Esophagus muscularis mucosa (tissue), 4 donors: ENCODE data around the gene ZNF598. TPM values are rescaled to one million over a fixed set of nuclear protein-coding genes. Genes with fewer than 3 reads are reported as not detected.
A peak's percentile ranks its signal among the peaks of the same experiment; 100 is the strongest.

Experiments
- DNase-seq: peaks from one replicate; pipeline ENCODE4 v3.0.0-alpha.2; 2017; ENCODE audit errors: extremely low spot score
- H3K27ac ChIP-seq, 4 donors: fragments of 200-600 bp; sonication (generic); replicated peaks in 1 of 4; 1 replicate in 3 of 4; 2 replicates in 1 of 4; pipeline ENCODE4 v1.5.1; 2016 to 2019; ENCODE audit warnings: mild to moderate bottlenecking in 1 of 4
- H3K27me3 ChIP-seq, 4 donors: fragments of 200-600 bp; sonication (generic); one replicate each; pipeline versions ENCODE4 v1.5.1 to v1.6.0; 2016 to 2019
- H3K36me3 ChIP-seq, 4 donors: fragments of 200-600 bp; sonication (generic); one replicate each; pipeline ENCODE4 v1.5.1; 2016 to 2019
- H3K4me1 ChIP-seq, 4 donors: fragments of 200-600 bp; sonication (generic); one replicate each; pipeline ENCODE4 v1.5.1; 2016 to 2019
- H3K4me3 ChIP-seq, 4 donors: fragments of 200-600 bp; sonication (generic); 1 replicate in 2 of 4; 2 replicates in 2 of 4; pipeline ENCODE4 v1.5.1; 2016 to 2019; ENCODE audit warnings: mild to moderate bottlenecking in 4 of 4, moderate library complexity in 1 of 4
- H3K9me3 ChIP-seq, 4 donors: fragments of 200-600 bp; sonication (generic); 1 replicate in 3 of 4; 2 replicates in 1 of 4; pipeline ENCODE4 v1.5.1; 2016 to 2019
- EP300 ChIP-seq: sonication (generic); formaldehyde crosslinking; IDR thresholded peaks from one replicate; pipeline ENCODE4 v1.6.1; 2017; ENCODE audit warnings: antibody characterized with exemption
- POLR2A ChIP-seq: fragments of 450-650 bp; IDR thresholded peaks from one replicate; pipeline ENCODE4 v1.6.1; 2017; ENCODE audit warnings: antibody characterized with exemption, moderate library complexity, mild to moderate bottlenecking, low read depth
- POLR2AphosphoS5 ChIP-seq, 2 donors: sonication (generic); formaldehyde crosslinking; IDR thresholded peaks; one replicate each; pipeline ENCODE4 v1.6.1; 2017; ENCODE audit warnings: antibody characterized with exemption in 2 of 2
- WGBS: methylation state at CpG from one replicate; pipeline ENCODE4 v1.1.5; 2018; 5-methylcytosine and 5-hydroxymethylcytosine counted together
- intact Hi-C: fragments of 100-400 bp; cut with DNase I; formaldehyde crosslinking; loops from one replicate; pipeline ENCODE4 v1.15.1; 2023
- total RNA-seq, 4 donors: library from RNA; depleted of rRNA; stranded (reverse); fragments of >200 nt; gene quantifications; one replicate each; pipeline versions ENCODE4 v1.1.0 to v1.2.1, GENCODE V29; 2016
- TF ChIP-seq, protein P1 (sequence below), 3 experiments: fragments of 200-600 bp in 2 of 3; fragments of 450-650 bp in 1 of 3; sonication (generic) in 2 of 3; IDR thresholded peaks; one replicate each; pipeline ENCODE4 v1.5.1; 2017 to 2019; ENCODE audit warnings: antibody characterized with exemption in 3 of 3, mild to moderate bottlenecking in 2 of 3, moderate library complexity in 1 of 3

The ZNF598 gene
- total RNA-seq, 4 donors from 2014 or later, result 23.3 to 46.5 (median 34.9) TPM

DNA sequence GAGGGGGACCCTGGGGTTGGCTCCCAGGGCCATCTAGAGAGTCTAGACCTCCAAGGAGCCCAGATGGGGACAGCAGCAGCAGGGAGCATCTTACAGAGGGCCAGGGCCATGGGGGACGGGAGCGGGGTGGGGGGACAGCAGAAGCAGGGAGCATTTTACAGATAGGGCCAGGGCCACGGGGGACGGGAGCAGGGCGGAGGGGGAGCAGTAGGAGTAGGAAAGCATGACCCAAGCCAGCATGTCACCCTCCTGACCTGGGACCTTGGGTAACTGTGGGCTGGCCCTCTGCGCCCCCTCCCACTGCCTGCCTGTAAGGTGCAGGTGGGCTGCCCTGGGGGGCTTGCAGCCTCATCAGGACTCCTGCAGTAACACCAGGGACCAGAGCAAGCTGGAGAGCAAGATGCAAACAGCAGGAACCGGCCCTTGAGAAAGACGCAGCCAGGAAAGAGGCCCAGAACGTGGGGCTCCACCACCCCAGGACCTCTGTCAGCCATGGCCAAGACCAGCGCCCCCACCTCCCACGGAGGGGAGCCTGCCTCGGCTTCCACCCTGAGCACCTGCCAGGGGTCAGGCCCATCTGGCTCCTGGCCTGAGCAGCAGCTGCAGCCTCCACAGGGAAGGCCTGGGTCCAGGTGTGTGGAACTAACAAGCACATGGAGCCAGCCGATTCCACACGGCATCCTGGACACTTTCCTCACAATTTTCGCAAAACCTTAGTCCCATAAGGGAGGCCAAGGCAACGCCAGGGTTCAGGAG lies 2.4 kb downstream of the ZNF598 start:
- intact Hi-C loops, result no loop called here
- peak overlapping the region; percentile 70 to 95 (median 81) for H3K4me3 ChIP-seq
- no peaks in the 10 kb centered on the region for H3K27me3 ChIP-seq
- peaks cover 12 to 22% (median 18%) of the 10 kb centered on the region in 4 donors for H3K36me3 ChIP-seq
- 73% methylated on average over 14 of the region's 16 CpGs for WGBS
- H3K27ac ChIP-seq, result peak overlapping the region in 2 of 4 donors; percentile 89 to 96
- no peak for TF ChIP-seq POLR2A
- TF ChIP-seq, protein P1, sequence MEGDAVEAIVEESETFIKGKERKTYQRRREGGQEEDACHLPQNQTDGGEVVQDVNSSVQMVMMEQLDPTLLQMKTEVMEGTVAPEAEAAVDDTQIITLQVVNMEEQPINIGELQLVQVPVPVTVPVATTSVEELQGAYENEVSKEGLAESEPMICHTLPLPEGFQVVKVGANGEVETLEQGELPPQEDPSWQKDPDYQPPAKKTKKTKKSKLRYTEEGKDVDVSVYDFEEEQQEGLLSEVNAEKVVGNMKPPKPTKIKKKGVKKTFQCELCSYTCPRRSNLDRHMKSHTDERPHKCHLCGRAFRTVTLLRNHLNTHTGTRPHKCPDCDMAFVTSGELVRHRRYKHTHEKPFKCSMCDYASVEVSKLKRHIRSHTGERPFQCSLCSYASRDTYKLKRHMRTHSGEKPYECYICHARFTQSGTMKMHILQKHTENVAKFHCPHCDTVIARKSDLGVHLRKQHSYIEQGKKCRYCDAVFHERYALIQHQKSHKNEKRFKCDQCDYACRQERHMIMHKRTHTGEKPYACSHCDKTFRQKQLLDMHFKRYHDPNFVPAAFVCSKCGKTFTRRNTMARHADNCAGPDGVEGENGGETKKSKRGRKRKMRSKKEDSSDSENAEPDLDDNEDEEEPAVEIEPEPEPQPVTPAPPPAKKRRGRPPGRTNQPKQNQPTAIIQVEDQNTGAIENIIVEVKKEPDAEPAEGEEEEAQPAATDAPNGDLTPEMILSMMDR (IDR thresholded peaks at IDR 0.05), result no peak
- no peak for DNase-seq
- H3K9me3 ChIP-seq, result no peaks in the 10 kb centered on the region
- peaks cover 61 to 70% (median 67%) of the 10 kb centered on the region in 4 donors for H3K4me1 ChIP-seq

DNA sequence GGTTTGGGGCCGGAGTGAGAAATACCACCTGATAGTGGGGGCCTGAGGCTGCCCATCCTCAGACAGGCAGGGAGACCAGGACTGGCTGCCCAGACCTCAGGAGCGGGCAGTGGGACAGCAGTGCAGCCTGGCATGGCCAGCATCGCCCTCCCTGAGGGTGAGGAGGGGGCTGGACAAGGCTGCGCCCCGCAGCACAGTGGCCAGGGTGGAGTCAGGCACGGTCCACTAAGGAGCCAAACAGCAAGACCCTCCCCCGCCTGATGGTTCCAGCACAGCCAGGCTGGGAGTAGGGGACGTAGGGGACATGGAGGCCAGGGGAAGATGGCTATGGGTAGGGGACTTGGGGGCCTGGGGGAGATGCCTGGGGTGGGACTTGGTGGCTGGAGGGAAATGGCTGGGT lies 3.3 kb downstream of the ZNF598 start:
- H3K4me1 ChIP-seq, result peaks cover 61 to 70% (median 67%) of the 10 kb centered on the region in 4 donors

GRCh38 chr16:2005646-2006045 lies 4.0 kb downstream of the ZNF598 start:
- peaks cover 60 to 69% (median 67%) of the 10 kb centered on the region in 4 donors for H3K4me1 ChIP-seq
- no CpG with 5 or more reads among the region's 21 CpGs for WGBS

More for the DNA sequence above, 3.3 kb downstream of the ZNF598 start:
- no peak overlapping the region for H3K27ac ChIP-seq
- TF ChIP-seq POLR2AphosphoS5 (IDR thresholded peaks at IDR 0.05) (no peak), POLR2A (no peak), EP300 (no peak)
- TF ChIP-seq, protein P1 (IDR thresholded peaks at IDR 0.05), result no peak
- no peak overlapping the region for H3K4me3 ChIP-seq
- peaks cover 21 to 31% (median 28%) of the 10 kb centered on the region in 4 donors for H3K36me3 ChIP-seq
- intact Hi-C loops, result no loop called here
- no peaks in the 10 kb centered on the region for H3K27me3 ChIP-seq
- no peaks in the 10 kb centered on the region for H3K9me3 ChIP-seq
- WGBS, result 91% methylated on average over 8 of the region's 8 CpGs
- no peak for DNase-seq

DNA sequence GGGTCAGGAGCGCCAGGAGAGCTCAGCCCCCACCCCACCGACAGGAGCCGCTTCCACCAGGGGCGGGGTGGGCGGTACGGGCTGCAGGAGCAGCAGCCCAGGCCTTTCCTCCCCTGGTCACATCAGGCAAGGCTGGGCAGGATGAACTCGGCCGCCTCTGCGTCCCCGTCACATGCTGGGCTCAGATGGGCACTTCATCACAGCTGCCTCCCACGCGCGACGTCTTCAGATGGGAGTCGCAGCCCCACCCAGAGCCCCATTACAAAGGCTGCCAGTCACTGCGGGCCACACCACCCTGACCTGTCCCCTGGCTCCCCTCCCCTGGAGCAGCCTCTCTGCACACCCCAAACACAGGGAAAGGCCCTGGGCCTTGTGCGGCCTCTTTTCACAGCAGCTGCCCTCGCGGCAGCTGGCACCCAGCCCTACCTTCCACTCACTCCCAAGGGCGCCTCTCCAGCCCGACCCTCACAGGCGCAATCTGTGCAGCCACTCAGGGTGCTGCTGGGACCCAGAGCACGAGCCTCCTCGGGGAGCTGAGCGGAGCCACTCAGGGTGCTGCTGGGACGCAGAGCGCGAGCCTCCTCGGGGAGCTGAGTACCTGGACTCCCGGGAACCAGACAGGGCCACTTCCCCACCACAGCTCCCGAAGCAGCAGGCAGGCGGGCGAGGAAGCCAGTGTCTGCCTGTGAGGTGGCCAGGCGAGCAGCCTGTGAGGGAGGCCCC lies 4.7 kb downstream of the ZNF598 start:
- TF ChIP-seq POLR2AphosphoS5 (IDR thresholded peaks at IDR 0.05) (no peak), EP300 (no peak)
- TF ChIP-seq, protein P1 (IDR thresholded peaks at IDR 0.05), result no peak
- no peak overlapping the region for H3K27ac ChIP-seq
- no peak for DNase-seq
- H3K9me3 ChIP-seq, result no peaks in the 10 kb centered on the region
- intact Hi-C loops, result no loop called here
- 84% methylated on average over 16 of the region's 34 CpGs for WGBS
- no peaks in the 10 kb centered on the region for H3K27me3 ChIP-seq
- H3K36me3 ChIP-seq, result peaks cover 35 to 43% (median 41%) of the 10 kb centered on the region in 4 donors
- H3K4me3 ChIP-seq, result no peak overlapping the region
- peaks cover 54 to 62% (median 60%) of the 10 kb centered on the region in 4 donors for H3K4me1 ChIP-seq

More at GRCh38 chr16:2005646-2006045, 4.0 kb downstream of the ZNF598 start:
- no peak for DNase-seq
- TF ChIP-seq POLR2AphosphoS5 (IDR thresholded peaks at IDR 0.05) (no peak), POLR2A (no peak), EP300 (no peak)
- TF ChIP-seq, protein P1 (IDR thresholded peaks at IDR 0.05), result no peak
- intact Hi-C loops, result no loop called here
- H3K9me3 ChIP-seq, result no peaks in the 10 kb centered on the region
- H3K27me3 ChIP-seq, result no peaks in the 10 kb centered on the region
- H3K36me3 ChIP-seq, result peaks cover 28 to 38% (median 34%) of the 10 kb centered on the region in 4 donors
- no peak overlapping the region for H3K27ac ChIP-seq
- no peak overlapping the region for H3K4me3 ChIP-seq
